ENCODE results near the gene RMRP.

The RMRP gene

GRCh38 chr9:35608221-35608620 is 49.6 kb downstream of the RMRP start:
- Histone ChIP-seq H3F3A (ENCODE audit: control insufficient read depth, insufficient read depth) (no peaks in the 10 kb centered on the region), H3K4me2 (ENCODE audit: low read length) (no peak overlapping the region), H3K4me3 (ENCODE audit: low read length) (no peak overlapping the region), H3K27ac (ENCODE audit: low read depth, low read length) (no peak overlapping the region), H3K4me1 (ENCODE audit: control insufficient read depth, low read length) (peaks cover 28% of the 10 kb centered on the region), H3K27me3 (ENCODE audit: control insufficient read depth, low read length) (no peaks in the 10 kb centered on the region), H3K79me2 (ENCODE audit: control insufficient read depth, low read length) (peaks cover 15% of the 10 kb centered on the region), H3K9me3 (ENCODE audit: control insufficient read depth, insufficient read depth, low read length) (no peaks in the 10 kb centered on the region), H3K36me3 (ENCODE audit: control insufficient read depth, low read length) (peaks cover 35% of the 10 kb centered on the region), H4K20me1 (ENCODE audit: control insufficient read depth, insufficient read depth, low read depth, low read length) (no peaks in the 10 kb centered on the region), H3K9me2 (replicated peaks; ENCODE audit: control insufficient read depth, low read length) (no peaks in the 10 kb centered on the region)
- no peak for TF ChIP-seq EZH2phosphoT487 (IDR thresholded peaks at IDR 0.05; ENCODE audit: borderline replicate concordance, low read length)
- TF ChIP-seq CTCF (IDR thresholded peaks at IDR 0.05; ENCODE audit: low read depth, low read length, poor library complexity, severe bottlenecking), result no peak
